Progenitor cell of endocrine pancreas (in vitro differentiated cells): ENCODE data around the gene ADARB2. TPM values are rescaled to one million over a fixed set of nuclear protein-coding genes. Genes with fewer than 3 reads are reported as not detected.

Experiments
- DNase-seq: peaks from one replicate; pipeline ENCODE4 v3.0.0; 2021; ENCODE audit warnings: low spot score; ENCODE audit not compliant: unreplicated experiment
- H3K27ac Mint-ChIP-seq: 2 replicates; pipeline ENCODE4 v1.8.0; 2021; ENCODE audit warnings: mild to moderate bottlenecking, moderate library complexity, mixed read lengths
- H3K27me3 Mint-ChIP-seq: 2 replicates; pipeline ENCODE4 v1.8.0; 2021; ENCODE audit warnings: mixed read lengths
- H3K36me3 Mint-ChIP-seq: 2 replicates; pipeline ENCODE4 v1.8.0; 2022; ENCODE audit warnings: mixed read lengths; ENCODE audit not compliant: insufficient read depth
- H3K4me1 Mint-ChIP-seq: 2 replicates; pipeline ENCODE4 v1.8.0; 2021; ENCODE audit warnings: low read depth, mixed read lengths
- H3K4me3 Mint-ChIP-seq: 2 replicates; pipeline ENCODE4 v1.8.0; 2021; ENCODE audit warnings: low read depth, mild to moderate bottlenecking, moderate library complexity, mixed read lengths
- H3K9me3 Mint-ChIP-seq: 2 replicates; pipeline ENCODE4 v1.8.0; 2021; ENCODE audit warnings: low read depth, mixed read lengths
- total RNA-seq: library from RNA; stranded (reverse); gene quantifications from 2 replicates; pipeline ENCODE4 v1.2.1, GENCODE V29; 2021
- TF ChIP-seq, protein P1 (sequence below): fragments of 200-600 bp; sonication (generic); IDR thresholded peaks from one replicate; pipeline ENCODE4 v1.5.0; 2021; ENCODE audit warnings: antibody characterized with exemption, mild to moderate bottlenecking; ENCODE audit not compliant: unreplicated experiment

Gene ADARB2
- total RNA-seq, 1 donor from 2014 or later: 1.3 TPM

DNA sequence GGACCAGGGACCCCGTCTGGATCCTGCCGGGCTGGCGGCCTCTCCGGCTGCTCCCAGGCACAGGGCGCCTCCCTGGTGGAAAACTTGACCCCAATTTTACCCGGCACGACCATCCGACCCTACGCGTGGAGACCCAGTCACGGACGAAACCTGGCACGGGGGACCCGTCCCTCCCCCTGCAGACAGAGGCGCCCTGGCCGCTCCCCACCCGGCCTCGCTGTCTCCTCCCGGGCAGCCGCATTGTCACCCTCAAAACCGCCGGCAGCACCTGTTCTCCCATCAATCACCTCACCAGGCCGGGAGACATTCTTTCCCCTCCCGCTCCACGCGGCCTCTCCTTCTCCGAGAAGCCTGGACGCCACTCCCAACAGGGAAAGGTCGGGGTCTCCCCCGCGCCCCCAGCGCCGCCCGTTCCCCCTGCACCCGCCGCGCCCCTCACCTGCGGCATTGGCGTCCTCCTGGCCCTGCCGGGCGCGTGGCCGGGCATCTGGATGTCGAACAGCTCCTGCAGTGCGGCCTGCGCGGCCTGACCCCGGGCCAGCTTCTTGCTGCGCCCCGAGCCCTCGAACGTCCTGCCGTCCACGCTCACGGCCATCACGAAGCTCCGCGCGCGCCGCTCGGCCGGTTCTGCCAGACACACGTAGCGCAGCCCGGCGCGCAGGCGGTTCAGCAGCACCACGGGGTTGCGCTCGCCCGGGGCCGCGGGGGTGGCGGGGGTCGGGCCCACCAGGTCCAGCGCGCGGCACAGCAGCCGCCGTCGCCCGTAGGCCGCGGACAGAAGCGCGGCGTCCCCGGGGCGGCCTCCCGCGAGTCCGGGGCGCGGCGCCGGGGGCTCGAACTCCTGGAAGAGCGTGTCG is 374.5 kb downstream of the ADARB2 start:
- Mint-ChIP-seq H3K4me3 (no peak overlapping the region), H3K4me1 (peaks cover 15% of the 10 kb centered on the region), H3K27me3 (peaks cover 12% of the 10 kb centered on the region), H3K9me3 (no peaks in the 10 kb centered on the region), H3K36me3 (no peaks in the 10 kb centered on the region), H3K27ac (no peak overlapping the region)
- DNase-seq: no peak
- TF ChIP-seq, protein P1, sequence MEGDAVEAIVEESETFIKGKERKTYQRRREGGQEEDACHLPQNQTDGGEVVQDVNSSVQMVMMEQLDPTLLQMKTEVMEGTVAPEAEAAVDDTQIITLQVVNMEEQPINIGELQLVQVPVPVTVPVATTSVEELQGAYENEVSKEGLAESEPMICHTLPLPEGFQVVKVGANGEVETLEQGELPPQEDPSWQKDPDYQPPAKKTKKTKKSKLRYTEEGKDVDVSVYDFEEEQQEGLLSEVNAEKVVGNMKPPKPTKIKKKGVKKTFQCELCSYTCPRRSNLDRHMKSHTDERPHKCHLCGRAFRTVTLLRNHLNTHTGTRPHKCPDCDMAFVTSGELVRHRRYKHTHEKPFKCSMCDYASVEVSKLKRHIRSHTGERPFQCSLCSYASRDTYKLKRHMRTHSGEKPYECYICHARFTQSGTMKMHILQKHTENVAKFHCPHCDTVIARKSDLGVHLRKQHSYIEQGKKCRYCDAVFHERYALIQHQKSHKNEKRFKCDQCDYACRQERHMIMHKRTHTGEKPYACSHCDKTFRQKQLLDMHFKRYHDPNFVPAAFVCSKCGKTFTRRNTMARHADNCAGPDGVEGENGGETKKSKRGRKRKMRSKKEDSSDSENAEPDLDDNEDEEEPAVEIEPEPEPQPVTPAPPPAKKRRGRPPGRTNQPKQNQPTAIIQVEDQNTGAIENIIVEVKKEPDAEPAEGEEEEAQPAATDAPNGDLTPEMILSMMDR: no peak

DNA sequence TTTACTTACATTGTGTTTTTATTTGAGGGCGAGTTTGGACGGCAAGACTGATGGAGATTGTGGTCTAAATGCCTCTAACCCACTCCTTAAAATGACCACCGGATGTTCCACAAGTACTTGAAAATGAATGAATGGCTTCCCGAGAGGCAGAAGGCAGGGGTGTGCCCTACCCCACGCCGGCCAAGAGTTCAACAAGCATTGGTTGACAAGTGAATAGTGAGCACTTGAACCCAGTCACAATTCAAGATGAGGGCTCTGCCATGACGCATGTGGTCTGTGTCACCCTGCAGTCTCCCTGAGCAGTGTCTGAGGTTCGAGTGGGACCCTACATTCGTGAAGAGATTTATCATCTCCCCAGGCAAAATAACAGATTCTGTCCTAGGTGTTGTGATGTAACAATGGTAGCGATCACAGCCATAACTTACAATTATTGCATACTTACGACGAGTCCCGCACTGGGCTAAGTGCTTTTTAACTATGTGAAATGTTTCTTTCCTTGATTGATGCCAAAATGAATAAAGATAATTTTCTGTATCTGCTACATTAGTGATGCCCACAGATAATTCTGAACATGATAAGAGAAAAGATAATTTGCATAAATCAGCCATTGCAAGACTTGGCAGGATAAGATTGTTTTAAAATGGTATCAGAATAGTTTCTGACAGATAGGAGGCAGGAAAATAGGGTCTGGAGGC is 375.8 kb downstream of the ADARB2 start:
- H3K27me3 Mint-ChIP-seq: peaks cover 11% of the 10 kb centered on the region
- H3K36me3 Mint-ChIP-seq: no peaks in the 10 kb centered on the region
- H3K4me3 Mint-ChIP-seq: no peak overlapping the region
- H3K27ac Mint-ChIP-seq: no peak overlapping the region
- no peaks in the 10 kb centered on the region for H3K9me3 Mint-ChIP-seq
- no peak for DNase-seq
- peaks cover 15% of the 10 kb centered on the region for H3K4me1 Mint-ChIP-seq
- TF ChIP-seq, protein P1: no peak

DNA sequence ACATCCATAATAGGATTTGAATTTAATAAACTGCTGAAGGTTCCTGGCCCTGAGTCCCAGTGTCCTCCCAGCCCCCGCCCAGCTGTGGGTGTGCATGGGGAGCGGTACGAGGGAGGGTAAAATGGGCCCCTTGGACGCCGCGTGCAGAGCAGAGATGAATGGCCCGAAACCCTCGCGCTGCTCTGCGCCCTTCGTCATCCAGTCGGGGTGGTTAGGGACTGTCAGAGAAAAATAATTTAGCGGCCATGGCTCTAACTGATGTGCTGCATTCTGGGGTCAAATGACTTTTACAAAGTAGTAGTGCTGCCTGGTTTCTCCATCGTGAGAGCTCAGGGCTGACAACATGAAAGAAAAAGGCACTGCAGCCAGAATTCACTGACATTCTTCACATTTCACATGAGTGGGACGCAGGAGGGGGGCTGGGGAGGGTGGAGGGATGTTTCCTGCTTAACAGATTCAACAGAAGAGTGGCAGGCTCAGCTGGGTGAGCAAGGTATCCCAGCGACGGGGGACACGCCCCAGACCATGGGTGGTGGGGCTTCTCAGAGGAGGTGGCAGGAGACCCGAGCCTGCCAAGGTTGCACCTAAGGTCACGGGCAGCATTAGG is 376.7 kb downstream of the ADARB2 start:
- DNase-seq: no peak
- TF ChIP-seq, protein P1: no peak
- Mint-ChIP-seq H3K4me1 (peaks cover 15% of the 10 kb centered on the region), H3K36me3 (no peaks in the 10 kb centered on the region), H3K27me3 (peaks cover 9% of the 10 kb centered on the region), H3K27ac (no peak overlapping the region), H3K9me3 (no peaks in the 10 kb centered on the region), H3K4me3 (no peak overlapping the region)

DNA sequence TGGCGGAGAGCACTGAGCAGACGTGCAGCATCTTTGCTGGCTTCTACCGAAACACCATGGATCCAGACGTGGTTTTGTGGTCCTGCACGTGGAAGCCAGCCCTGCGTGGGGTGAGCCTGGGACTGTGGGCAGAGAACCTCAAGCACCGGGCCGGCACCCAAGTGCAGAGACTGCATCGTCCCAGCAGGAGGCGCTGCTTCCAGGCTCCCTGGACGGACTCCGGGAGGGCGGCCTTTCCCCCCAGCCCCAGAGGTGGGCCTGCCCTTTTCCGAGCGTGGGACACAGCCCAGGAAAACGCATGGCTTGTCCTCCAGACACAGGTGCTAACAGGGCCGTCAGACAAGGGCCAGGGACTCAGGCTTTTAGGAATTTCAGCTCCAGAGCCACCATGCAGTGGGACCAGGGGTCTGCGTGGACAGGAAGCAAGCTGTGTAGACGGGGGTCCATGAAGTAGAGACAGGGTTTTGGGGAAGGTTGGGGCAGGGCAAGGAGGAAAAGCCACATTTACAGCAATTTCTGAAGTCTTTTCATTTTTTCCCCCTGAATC is 377.2 kb downstream of the ADARB2 start:
- DNase-seq: no peak
- H3K4me1 Mint-ChIP-seq: peaks cover 15% of the 10 kb centered on the region
- no peak overlapping the region for H3K4me3 Mint-ChIP-seq
- TF ChIP-seq, protein P1: peak; percentile 46
- no peaks in the 10 kb centered on the region for H3K9me3 Mint-ChIP-seq
- peaks cover 9% of the 10 kb centered on the region for H3K27me3 Mint-ChIP-seq
- no peaks in the 10 kb centered on the region for H3K36me3 Mint-ChIP-seq
- no peak overlapping the region for H3K27ac Mint-ChIP-seq

DNA sequence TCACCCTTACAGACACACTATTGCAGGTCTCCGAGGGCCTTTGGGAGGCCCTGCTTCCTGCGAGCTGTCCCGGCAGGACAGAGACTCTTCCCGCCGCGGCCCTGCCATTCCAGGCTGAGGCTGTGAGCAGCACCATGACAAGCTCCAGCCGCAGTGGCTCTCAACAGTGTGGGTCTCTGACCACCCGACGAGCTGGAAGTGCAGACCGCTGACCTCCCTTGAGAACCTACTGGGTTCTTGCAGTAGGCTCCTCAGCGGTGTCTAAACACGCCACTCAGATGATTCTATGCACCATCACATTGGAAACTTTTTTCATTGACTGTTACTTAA is 377.7 kb downstream of the ADARB2 start:
- Mint-ChIP-seq H3K4me3 (no peak overlapping the region), H3K4me1 (peaks cover 15% of the 10 kb centered on the region), H3K36me3 (no peaks in the 10 kb centered on the region), H3K27me3 (peaks cover 12% of the 10 kb centered on the region), H3K9me3 (no peaks in the 10 kb centered on the region), H3K27ac (no peak overlapping the region)
- DNase-seq: no peak
- TF ChIP-seq, protein P1: no peak
